Right atrium auricular region (tissue), 2 donors: ENCODE data around the gene AMFR. TPM values are rescaled to one million over a fixed set of nuclear protein-coding genes. Genes with fewer than 3 reads are reported as not detected.

ENCODE experiments used
- DNase-seq: peaks from one replicate; pipeline ENCODE4 v3.0.0-alpha.2; 2019; ENCODE audit warnings: low spot score
- H3K27ac ChIP-seq, 2 donors: fragments of 200-600 bp; sonication (generic); 1 replicate in 1 of 2; 2 replicates in 1 of 2; pipeline ENCODE4 v1.5.1; 2016 to 2019
- H3K27me3 ChIP-seq, 2 donors: fragments of 200-600 bp; sonication (generic); one replicate each; pipeline versions ENCODE4 v1.5.1 to v1.6.0; 2017 to 2019
- H3K36me3 ChIP-seq: fragments of 200-600 bp; sonication (generic); one replicate; pipeline ENCODE4 v1.5.1; 2016
- H3K4me1 ChIP-seq, 2 donors: fragments of 200-600 bp; sonication (generic); one replicate each; pipeline versions ENCODE4 v1.5.1 to v1.6.0; 2017 to 2019
- H3K4me3 ChIP-seq, 2 donors: fragments of 200-600 bp; sonication (generic); 1 replicate in 1 of 2; 2 replicates in 1 of 2; pipeline ENCODE4 v1.5.1; 2017 to 2019; ENCODE audit warnings: mild to moderate bottlenecking in 1 of 2, moderate library complexity in 1 of 2
- H3K9me3 ChIP-seq, 2 donors: fragments of 200-600 bp; sonication (generic); one replicate each; pipeline ENCODE4 v1.5.1; 2019
- CTCF ChIP-seq, 2 donors: fragments of 200-600 bp; sonication (generic); IDR thresholded peaks; one replicate each; pipeline ENCODE4 v1.5.1; 2019; ENCODE audit warnings: antibody characterized with exemption in 2 of 2
- total RNA-seq, 2 donors: library from RNA; depleted of rRNA; stranded (reverse); fragments of >200 nt; gene quantifications; one replicate each; pipeline ENCODE4 v1.1.0, GENCODE V29; 2016

The AMFR gene
- total RNA-seq = 100 to 1,000 TPM; 110 to 153 TPM

- Histone ChIP-seq H3K4me1 (peaks cover 0 to 27% of the 10 kb centered on the region in 2 donors), H3K9me3 (no peaks in the 10 kb centered on the region), H3K4me3 (peak within 1 kb of the TSS; percentile 84), H3K27me3 (no peaks in the 10 kb centered on the region), H3K27ac (peak within 1 kb of the TSS; percentile 83 to 86), H3K36me3 (no peaks in the 10 kb centered on the region)
- DNase-seq = no peak
- TF ChIP-seq CTCF (IDR thresholded peaks at IDR 0.05) = peak; percentile 41 to 60
Measured at GRCh38 chr16:56425439-56425832, at the start of gene AMFR. TSS of gene AMFR (minus strand) at chr16:56425545. CDS start at chr16:56425327, 218 bp downstream.

DNA sequence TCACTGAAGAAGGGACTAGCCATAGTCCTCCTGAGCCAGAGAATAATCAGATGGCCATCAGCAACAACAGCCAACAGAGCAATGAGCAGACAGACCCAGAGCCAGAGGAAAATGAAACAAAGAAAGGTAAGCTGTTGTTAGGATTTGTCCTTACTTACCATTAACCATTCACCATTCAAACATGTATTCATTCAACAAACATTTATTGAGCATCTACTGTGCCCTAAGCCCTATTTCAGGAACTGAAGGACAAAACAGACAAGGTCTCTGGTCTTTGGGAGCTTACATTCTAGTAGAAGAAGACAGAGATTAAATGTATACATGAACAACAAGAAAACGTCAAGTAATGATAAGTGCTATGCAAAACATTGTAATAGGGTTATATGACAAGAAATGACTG, 45.3 kb upstream of the AMFR start:
- no peak overlapping the region for H3K27ac ChIP-seq
- no peak for TF ChIP-seq CTCF (IDR thresholded peaks at IDR 0.05)
- no peaks in the 10 kb centered on the region for H3K4me1 ChIP-seq
- peaks cover 92% of the 10 kb centered on the region for H3K36me3 ChIP-seq
- no peak overlapping the region for H3K4me3 ChIP-seq
- H3K27me3 ChIP-seq = no peaks in the 10 kb centered on the region
- no peaks in the 10 kb centered on the region for H3K9me3 ChIP-seq
- no peak for DNase-seq

GRCh38 chr16:56470232-56470631, 44.9 kb upstream of the AMFR start:
- H3K27me3 ChIP-seq = no peaks in the 10 kb centered on the region
- H3K36me3 ChIP-seq = peaks cover 91% of the 10 kb centered on the region
- no peaks in the 10 kb centered on the region for H3K9me3 ChIP-seq
- H3K4me1 ChIP-seq = no peaks in the 10 kb centered on the region
- no peak for DNase-seq
- no peak for TF ChIP-seq CTCF (IDR thresholded peaks at IDR 0.05)
- no peak overlapping the region for H3K27ac ChIP-seq
- H3K4me3 ChIP-seq = no peak overlapping the region

DNA sequence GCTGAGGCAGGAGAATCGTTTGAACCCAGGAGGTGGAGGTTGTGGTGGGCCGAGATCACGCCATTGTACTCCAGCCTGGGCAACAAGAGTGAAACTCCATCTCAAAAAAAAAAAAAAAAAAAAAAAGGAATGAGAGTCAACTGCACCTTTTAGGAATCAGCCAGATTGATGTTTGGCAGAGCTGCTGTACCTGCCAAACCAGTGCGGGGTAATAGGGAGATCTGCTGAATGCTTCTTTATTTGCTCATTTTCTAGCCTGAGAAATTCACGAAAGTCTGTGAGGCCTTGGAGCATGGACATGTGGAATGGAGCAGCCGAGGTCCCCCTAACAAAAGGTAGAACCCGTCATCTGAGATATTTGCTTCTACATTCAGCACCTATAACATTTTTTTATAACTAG, 44.4 kb upstream of the AMFR start:
- H3K4me1 ChIP-seq = no peaks in the 10 kb centered on the region
- peaks cover 93% of the 10 kb centered on the region for H3K36me3 ChIP-seq
- no peak for TF ChIP-seq CTCF (IDR thresholded peaks at IDR 0.05)
- no peak overlapping the region for H3K4me3 ChIP-seq
- no peak overlapping the region for H3K27ac ChIP-seq
- H3K27me3 ChIP-seq = no peaks in the 10 kb centered on the region
- H3K9me3 ChIP-seq = no peaks in the 10 kb centered on the region
- DNase-seq = no peak

DNA sequence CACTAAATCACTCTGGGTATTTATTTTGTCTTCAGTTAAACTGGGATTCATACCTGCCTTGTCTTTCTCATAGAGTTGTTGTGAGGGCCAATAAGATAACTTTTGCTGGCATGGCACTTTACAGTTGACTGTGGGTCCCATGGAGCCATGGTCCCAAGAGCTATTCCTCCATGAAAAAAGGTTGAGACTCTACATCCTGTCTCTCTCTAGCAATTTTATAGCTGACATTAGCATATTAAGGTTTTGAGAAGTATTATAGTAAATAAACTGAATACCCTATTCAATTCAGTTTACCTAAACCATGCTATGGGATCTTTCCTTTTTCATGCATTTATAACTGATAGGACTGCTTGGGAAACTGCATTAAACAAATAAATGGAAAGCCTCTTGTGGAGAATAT, 43.5 kb upstream of the AMFR start:
- no peak for DNase-seq
- H3K9me3 ChIP-seq = no peaks in the 10 kb centered on the region
- TF ChIP-seq CTCF (IDR thresholded peaks at IDR 0.05) = no peak
- no peak overlapping the region for H3K4me3 ChIP-seq
- H3K36me3 ChIP-seq = peaks cover 94% of the 10 kb centered on the region
- no peaks in the 10 kb centered on the region for H3K4me1 ChIP-seq
- no peak overlapping the region for H3K27ac ChIP-seq
- H3K27me3 ChIP-seq = no peaks in the 10 kb centered on the region

DNA sequence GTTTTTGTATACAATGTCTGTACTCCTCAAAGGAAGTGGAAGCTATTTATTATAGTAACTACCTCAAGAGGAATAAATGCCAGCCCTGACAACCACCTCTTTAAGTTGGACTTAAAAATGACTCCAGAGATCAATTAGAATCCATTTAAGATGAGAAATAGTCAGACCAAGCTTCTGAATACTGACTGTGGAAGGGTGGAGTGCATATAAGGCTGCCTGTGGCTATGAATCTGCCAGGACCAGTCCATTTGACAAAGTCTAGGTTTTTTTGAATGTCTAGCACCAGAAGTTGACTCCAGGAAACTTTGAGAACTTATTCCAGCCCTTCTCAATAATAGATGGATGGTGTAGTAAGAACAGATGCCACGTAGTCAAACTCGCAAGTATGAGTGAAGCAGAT, 41.0 kb upstream of the AMFR start:
- H3K4me1 ChIP-seq = no peaks in the 10 kb centered on the region
- H3K36me3 ChIP-seq = peaks cover 83% of the 10 kb centered on the region
- H3K9me3 ChIP-seq = no peaks in the 10 kb centered on the region
- no peak overlapping the region for H3K4me3 ChIP-seq
- DNase-seq = no peak
- TF ChIP-seq CTCF (IDR thresholded peaks at IDR 0.05) = no peak
- no peaks in the 10 kb centered on the region for H3K27me3 ChIP-seq
- no peak overlapping the region for H3K27ac ChIP-seq
